ENCODE results near the gene PTPRE. TPM values are rescaled to one million over a fixed set of nuclear protein-coding genes. Genes with fewer than 3 reads are reported as not detected.
A peak's percentile ranks its signal among the peaks of the same experiment; 100 is the strongest.

Gene PTPRE
- total RNA-seq, 1 donor from 2014 or later: 254 TPM

GRCh38 chr10:128058106-128058749 is 151.3 kb downstream of the PTPRE start:
- no peak for DNase-seq (ENCODE audit: low read depth in 2 of 2)

- DNase-seq (ENCODE audit: low read depth in 2 of 2): no peak
Observed at GRCh38 chr10:128058750-128059134, 151.8 kb downstream of the PTPRE start.

GRCh38 chr10:128059266-128059981 is 152.5 kb downstream of the PTPRE start:
- DNase-seq (ENCODE audit: low read depth in 2 of 2): peak in 1 of 2 donors; percentile 46

GRCh38 chr10:128059982-128060293 is 153.0 kb downstream of the PTPRE start:
- peak in 1 of 2 donors; percentile 41 for DNase-seq (ENCODE audit: low read depth in 2 of 2)

GRCh38 chr10:128060341-128061250 is 153.7 kb downstream of the PTPRE start:
- peak in 1 of 2 donors; percentile 39 for DNase-seq (ENCODE audit: low read depth in 2 of 2)

GRCh38 chr10:128061306-128062300 is 154.7 kb downstream of the PTPRE start:
- DNase-seq (ENCODE audit: low read depth in 2 of 2): peak in 1 of 2 donors; percentile 93

- peak in 1 of 2 donors; percentile 69 for DNase-seq (ENCODE audit: low read depth in 2 of 2)
Observed at GRCh38 chr10:128062331-128062880, 155.5 kb downstream of the PTPRE start.

GRCh38 chr10:128062881-128063563 is 156.1 kb downstream of the PTPRE start:
- peak; percentile 44 to 76 for DNase-seq (ENCODE audit: low read depth in 2 of 2)

GRCh38 chr10:128063736-128064107 is 156.8 kb downstream of the PTPRE start:
- DNase-seq (ENCODE audit: low read depth in 2 of 2): no peak

GRCh38 chr10:128064108-128064969 is 157.4 kb downstream of the PTPRE start:
- peak in 1 of 2 donors; percentile 71 for DNase-seq (ENCODE audit: low read depth in 2 of 2)

- DNase-seq (ENCODE audit: low read depth in 2 of 2): no peak
Observed at GRCh38 chr10:128064970-128065580, 158.2 kb downstream of the PTPRE start.

- no peak for DNase-seq (ENCODE audit: low read depth in 2 of 2)
Observed at GRCh38 chr10:128065881-128066534, 159.1 kb downstream of the PTPRE start.

- peak in 1 of 2 donors; percentile 38 for DNase-seq (ENCODE audit: low read depth in 2 of 2)
Observed at GRCh38 chr10:128066870-128067382, 160.0 kb downstream of the PTPRE start.

GRCh38 chr10:128067691-128068397 is 160.9 kb downstream of the PTPRE start:
- no peak for DNase-seq (ENCODE audit: low read depth in 2 of 2)

- DNase-seq (ENCODE audit: low read depth in 2 of 2): no peak
Observed at GRCh38 chr10:128068398-128069285, 161.7 kb downstream of the PTPRE start.
